ENCODE measurements around the gene PAPSS2. TPM values are rescaled to one million over a fixed set of nuclear protein-coding genes. Genes with fewer than 3 reads are reported as not detected.
A peak's percentile ranks its signal among the peaks of the same experiment; 100 is the strongest.

Gene PAPSS2
- total RNA-seq, 4 donors from 2014 or later = 25.5 to 32.1 (median 28.8) TPM

DNA sequence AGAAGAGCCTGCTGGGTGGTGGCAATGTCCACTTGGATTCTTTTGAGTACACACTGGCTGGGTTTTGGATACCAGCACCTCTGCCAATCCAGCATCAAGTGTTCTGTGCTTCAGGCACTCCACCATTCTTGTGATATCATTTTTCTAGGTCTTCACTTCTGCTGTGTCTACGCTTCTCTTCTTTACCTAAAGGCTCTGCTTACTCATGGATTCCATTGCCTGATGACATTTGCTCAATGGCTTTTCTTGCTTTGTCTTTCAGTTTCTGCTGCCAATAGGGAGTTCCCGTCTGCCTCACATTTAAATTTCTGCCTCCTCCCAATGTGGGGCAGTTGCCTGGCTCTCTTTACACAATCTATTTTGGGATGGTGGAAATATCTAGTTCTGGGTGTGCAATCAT is 12.7 kb upstream of the PAPSS2 start:
- Histone ChIP-seq H3K27me3 (no peaks in the 10 kb centered on the region), H3K4me1 (peaks cover 8% of the 10 kb centered on the region in 2 donors), H3K9me3 (no peaks in the 10 kb centered on the region), H3K27ac (no peak overlapping the region), H3K36me3 (no peaks in the 10 kb centered on the region), H3K4me3 (replicated peaks in 1 of 3) (no peak overlapping the region)
- intact Hi-C loops (cut with DNase I) = no loop called here
- TF ChIP-seq POLR2A (IDR thresholded peaks at IDR 0.05) = no peak
- no peak for DNase-seq
- WGBS, 2 donors = 71 to 94% methylated on average over 2 of the region's 2 CpGs

DNA sequence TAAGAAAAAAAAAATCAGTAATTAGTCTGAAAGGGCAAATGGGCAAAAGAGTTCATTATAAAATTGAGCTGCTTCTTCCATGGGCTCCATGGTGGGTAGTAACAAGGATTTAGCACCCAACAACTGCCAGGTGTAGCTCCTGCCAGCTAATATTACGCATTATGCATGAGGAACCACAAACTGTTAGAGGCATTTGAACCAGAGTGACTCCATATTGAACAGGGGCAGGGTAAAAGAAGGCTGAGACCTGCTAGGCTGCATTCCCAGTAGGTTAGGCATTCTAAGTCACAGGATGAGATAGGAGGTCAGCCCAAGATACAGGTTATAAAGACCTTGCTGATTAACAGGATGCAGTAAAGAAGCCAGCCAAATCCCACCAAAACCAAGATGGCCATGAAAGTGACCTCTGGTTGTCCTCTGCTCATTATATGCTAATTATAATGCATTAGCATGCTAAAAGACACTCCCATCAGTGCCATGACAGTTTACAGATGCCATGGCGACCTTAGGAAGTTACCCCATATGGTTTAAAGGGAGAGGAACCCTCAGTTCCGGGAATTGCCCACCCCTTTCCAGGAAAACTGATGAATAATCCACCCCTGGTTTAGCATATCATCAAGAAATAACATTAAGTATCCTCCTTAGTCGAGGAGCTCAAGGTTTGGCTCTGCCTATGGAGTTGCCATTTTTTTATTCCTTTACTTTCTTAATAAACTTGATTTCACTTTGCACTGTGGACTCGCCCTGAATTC is 8.7 kb upstream of the PAPSS2 start:
- whole genome bisulfite sequencing, 2 donors = 85 to 96% methylated on average over 5 of the region's 5 CpGs
- peaks cover 0 to 5% of the 10 kb centered on the region in 2 donors for H3K4me1 ChIP-seq
- no peaks in the 10 kb centered on the region for H3K27me3 ChIP-seq
- TF ChIP-seq POLR2A (IDR thresholded peaks at IDR 0.05) = no peak
- TF ChIP-seq, protein P1, sequence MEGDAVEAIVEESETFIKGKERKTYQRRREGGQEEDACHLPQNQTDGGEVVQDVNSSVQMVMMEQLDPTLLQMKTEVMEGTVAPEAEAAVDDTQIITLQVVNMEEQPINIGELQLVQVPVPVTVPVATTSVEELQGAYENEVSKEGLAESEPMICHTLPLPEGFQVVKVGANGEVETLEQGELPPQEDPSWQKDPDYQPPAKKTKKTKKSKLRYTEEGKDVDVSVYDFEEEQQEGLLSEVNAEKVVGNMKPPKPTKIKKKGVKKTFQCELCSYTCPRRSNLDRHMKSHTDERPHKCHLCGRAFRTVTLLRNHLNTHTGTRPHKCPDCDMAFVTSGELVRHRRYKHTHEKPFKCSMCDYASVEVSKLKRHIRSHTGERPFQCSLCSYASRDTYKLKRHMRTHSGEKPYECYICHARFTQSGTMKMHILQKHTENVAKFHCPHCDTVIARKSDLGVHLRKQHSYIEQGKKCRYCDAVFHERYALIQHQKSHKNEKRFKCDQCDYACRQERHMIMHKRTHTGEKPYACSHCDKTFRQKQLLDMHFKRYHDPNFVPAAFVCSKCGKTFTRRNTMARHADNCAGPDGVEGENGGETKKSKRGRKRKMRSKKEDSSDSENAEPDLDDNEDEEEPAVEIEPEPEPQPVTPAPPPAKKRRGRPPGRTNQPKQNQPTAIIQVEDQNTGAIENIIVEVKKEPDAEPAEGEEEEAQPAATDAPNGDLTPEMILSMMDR (IDR thresholded peaks at IDR 0.05) = no peak
- no peaks in the 10 kb centered on the region for H3K36me3 ChIP-seq
- no peak for DNase-seq
- H3K9me3 ChIP-seq = no peaks in the 10 kb centered on the region
- peak overlapping the region; percentile 49 to 78 (median 69) for H3K27ac ChIP-seq
- no peak overlapping the region for H3K4me3 ChIP-seq (replicated peaks in 1 of 3)
- intact Hi-C loops (cut with DNase I) = loop anchor here (10.0 kb wide), 1 partner anchor 116 kb away; no protein-coding TSS in a partner anchor

DNA sequence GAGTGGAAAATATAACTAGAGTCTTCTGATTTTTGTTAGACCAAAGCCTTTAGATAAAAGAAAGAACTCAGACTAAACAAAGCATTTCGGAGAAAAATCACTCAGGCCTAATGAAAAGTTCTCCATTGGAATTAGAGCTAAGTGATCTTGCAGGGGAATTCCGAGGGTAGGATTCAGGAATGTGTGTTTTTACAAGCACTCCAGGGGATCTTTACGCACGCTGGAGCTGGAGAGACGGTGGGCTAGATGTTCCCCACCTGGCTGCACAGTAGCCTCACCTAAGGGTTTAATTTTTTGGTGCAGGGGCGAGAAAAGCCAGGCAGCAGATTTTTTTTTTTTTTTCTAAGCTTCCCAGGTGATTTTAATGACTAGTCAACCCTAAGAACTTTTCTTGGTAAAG is 7.9 kb upstream of the PAPSS2 start:
- intact Hi-C loops (cut with DNase I) = loop anchor here (10.0 kb wide), 1 partner anchor 117 kb away; no protein-coding TSS in a partner anchor
- peaks cover 0 to 8% of the 10 kb centered on the region in 2 donors for H3K4me1 ChIP-seq

DNA sequence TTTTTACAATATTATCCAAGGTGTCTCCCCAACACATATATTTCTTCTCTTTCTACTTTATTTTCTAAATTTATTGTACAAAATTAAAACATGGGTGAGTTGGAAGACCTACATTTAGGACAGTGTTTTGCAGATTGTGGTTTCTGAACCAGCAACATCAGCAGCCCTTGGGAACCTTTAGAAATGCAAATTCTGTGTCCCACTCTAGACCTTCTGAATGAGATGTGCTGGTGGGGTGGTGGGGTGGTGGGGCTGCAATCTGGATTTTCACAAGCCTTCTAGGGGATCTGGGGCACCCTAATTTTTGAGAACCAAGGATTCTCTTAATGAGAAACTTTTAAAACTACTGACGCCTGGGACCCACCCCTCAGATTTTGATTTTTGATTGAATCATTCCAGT is 7.4 kb upstream of the PAPSS2 start:
- Histone ChIP-seq H3K27me3 (no peaks in the 10 kb centered on the region), H3K36me3 (no peaks in the 10 kb centered on the region), H3K4me1 (peaks cover 0 to 8% of the 10 kb centered on the region in 2 donors), H3K9me3 (no peaks in the 10 kb centered on the region), H3K4me3 (replicated peaks in 1 of 3) (no peak overlapping the region), H3K27ac (peak overlapping the region; percentile 49 to 78 (median 69))
- WGBS, 2 donors = 96 to 100% methylated on average over 1 of the region's 1 CpG
- TF ChIP-seq POLR2A (IDR thresholded peaks at IDR 0.05) = no peak
- TF ChIP-seq, protein P1 (IDR thresholded peaks at IDR 0.05) = no peak
- intact Hi-C loops (cut with DNase I) = loop anchor here (10.0 kb wide), 1 partner anchor 117 kb away; no protein-coding TSS in a partner anchor
- DNase-seq = no peak

More for the DNA sequence above, 7.9 kb upstream of the PAPSS2 start:
- Histone ChIP-seq H3K27ac (peak overlapping the region; percentile 49 to 78 (median 69)), H3K36me3 (no peaks in the 10 kb centered on the region), H3K9me3 (no peaks in the 10 kb centered on the region), H3K4me3 (replicated peaks in 1 of 3) (no peak overlapping the region), H3K27me3 (no peaks in the 10 kb centered on the region)
- no peak for TF ChIP-seq POLR2A (IDR thresholded peaks at IDR 0.05)
- TF ChIP-seq, protein P1 (IDR thresholded peaks at IDR 0.05) = no peak
- 27 to 31% methylated on average over 6 of the region's 6 CpGs for WGBS, 2 donors
- peak; percentile 41 to 46 for DNase-seq

DNA sequence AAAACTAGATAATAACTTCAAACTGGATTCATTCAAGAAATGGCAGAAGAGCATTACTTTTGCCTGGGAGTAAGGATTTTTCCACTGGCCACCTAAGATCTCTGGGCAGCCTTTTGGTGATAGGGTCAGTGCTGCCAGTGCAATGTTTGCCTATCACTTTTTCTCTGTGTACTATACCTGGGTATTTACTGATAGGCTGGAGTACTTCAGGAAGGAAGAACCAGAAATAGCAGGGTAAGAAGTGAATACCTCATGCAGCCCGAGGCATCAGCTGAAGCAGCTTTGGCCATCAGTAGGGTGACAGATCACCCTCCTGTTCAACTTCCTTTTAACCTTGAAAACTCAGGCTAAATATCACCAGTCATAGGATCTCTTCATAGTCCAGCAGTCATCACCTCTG is 5.5 kb upstream of the PAPSS2 start:
- Histone ChIP-seq H3K36me3 (no peaks in the 10 kb centered on the region), H3K27ac (no peak overlapping the region), H3K4me3 (replicated peaks in 1 of 3) (no peak overlapping the region), H3K4me1 (peaks cover 0 to 22% of the 10 kb centered on the region in 2 donors), H3K27me3 (no peaks in the 10 kb centered on the region), H3K9me3 (no peaks in the 10 kb centered on the region)
- TF ChIP-seq, protein P1 (IDR thresholded peaks at IDR 0.05) = no peak
- TF ChIP-seq POLR2A (IDR thresholded peaks at IDR 0.05) = no peak
- intact Hi-C loops (cut with DNase I) = loop anchor here (10.0 kb wide), 1 partner anchor 119 kb away; no protein-coding TSS in a partner anchor
- WGBS, 2 donors = 56 to 65% methylated on average over 1 of the region's 1 CpG
- DNase-seq = no peak
